Brain microvascular endothelial cell (primary cell): ENCODE data around the gene IRX6.

ENCODE experiments used
- DNase-seq: peaks from one replicate; pipeline ENCODE4 v3.0.0-alpha.2; 2020
- H3K27ac ChIP-seq: fragments of 250-450 bp; sonication (Bioruptor Pico); 2 replicates; pipeline ENCODE4 v1.5.1; 2020; ENCODE audit warnings: mild to moderate bottlenecking, moderate library complexity
- H3K27me3 ChIP-seq: fragments of 250-450 bp; sonication (Bioruptor Pico); replicated peaks from 2 replicates; pipeline ENCODE4 v1.5.1; 2020; ENCODE audit warnings: mild to moderate bottlenecking
- H3K36me3 ChIP-seq: fragments of 250-450 bp; sonication (Bioruptor Pico); replicated peaks from 2 replicates; pipeline ENCODE4 v1.5.1; 2020; ENCODE audit warnings: mild to moderate bottlenecking
- H3K4me3 ChIP-seq: 2 replicates; pipeline ENCODE4 v1.5.1; 2011; ENCODE audit warnings: low read depth, mild to moderate bottlenecking, control low read depth, low read length, moderate library complexity
- CTCF ChIP-seq: IDR thresholded peaks from 2 replicates; pipeline ENCODE4 v1.5.1; 2011; ENCODE audit warnings: low read depth, mild to moderate bottlenecking, moderate library complexity, low read length, control low read depth, inconsistent platforms; ENCODE audit errors: missing control alignments
- in situ Hi-C: cut with HindIII; loops from 2 replicates; pipeline ENCODE4 v1.10.0; 2017; ENCODE audit warnings: low sequenced_read_pairs, low pct_ligation_motif_present

IRX6 gene

GRCh38 chr16:55329791-55330428 lies 5.9 kb downstream of the IRX6 start:
- no peak for DNase-seq
- Histone ChIP-seq H3K36me3 (no peaks in the 10 kb centered on the region), H3K27ac (no peak overlapping the region), H3K4me3 (no peak overlapping the region), H3K27me3 (peaks cover 65% of the 10 kb centered on the region)
- in situ Hi-C loops: no loop called here
- TF ChIP-seq CTCF: no peak

GRCh38 chr16:55330781-55331647 lies 7.0 kb downstream of the IRX6 start:
- Histone ChIP-seq H3K36me3 (no peaks in the 10 kb centered on the region), H3K27me3 (peaks cover 58% of the 10 kb centered on the region), H3K27ac (no peak overlapping the region), H3K4me3 (no peak overlapping the region)
- in situ Hi-C loops: no loop called here
- DNase-seq: no peak
- no peak for TF ChIP-seq CTCF

GRCh38 chr16:55331648-55332185 lies 7.7 kb downstream of the IRX6 start:
- H3K36me3 ChIP-seq: no peaks in the 10 kb centered on the region
- in situ Hi-C loops: no loop called here
- no peak overlapping the region for H3K27ac ChIP-seq
- no peak for TF ChIP-seq CTCF
- no peak overlapping the region for H3K4me3 ChIP-seq
- H3K27me3 ChIP-seq: peaks cover 55% of the 10 kb centered on the region
- no peak for DNase-seq

GRCh38 chr16:55333684-55334083 lies 9.7 kb downstream of the IRX6 start:
- TF ChIP-seq CTCF: no peak

GRCh38 chr16:55338646-55339045 lies 14.6 kb downstream of the IRX6 start:
- no peak overlapping the region for H3K4me3 ChIP-seq
- in situ Hi-C loops: no loop called here
- no peak for TF ChIP-seq CTCF
- DNase-seq: no peak
- H3K27me3 ChIP-seq: no peaks in the 10 kb centered on the region
- no peaks in the 10 kb centered on the region for H3K36me3 ChIP-seq
- no peak overlapping the region for H3K27ac ChIP-seq

More at GRCh38 chr16:55333684-55334083, 9.7 kb downstream of the IRX6 start:
- in situ Hi-C loops: no loop called here
- Histone ChIP-seq H3K4me3 (no peak overlapping the region), H3K27ac (no peak overlapping the region), H3K36me3 (no peaks in the 10 kb centered on the region), H3K27me3 (peaks cover 38% of the 10 kb centered on the region)
- DNase-seq: no peak
